BJ (cell line): Measurements from ENCODE around the gene PIR. TPM values are rescaled to one million over a fixed set of nuclear protein-coding genes. Genes with fewer than 3 reads are reported as not detected.

Experiments
- CTCF ChIA-PET: fragments of 350-600 bp; formaldehyde crosslinking; extraction: SDS; loops from one replicate; lab custom pipeline; 2021; ENCODE audit warnings: antibody characterized with exemption, inconsistent platforms; lab: Yijun Ruan, JAX
- POLR2A ChIA-PET: fragments of 300-600 bp; sonication (Branson Sonifier 250); formaldehyde crosslinking; extraction: SDS; loops from one replicate; lab custom pipeline; 2021; ENCODE audit warnings: antibody characterized with exemption; lab: Charles Lee
- DNase-seq: peaks from one replicate; pipeline ENCODE4 v3.0.0-alpha.2; 2011; ENCODE audit warnings: low read depth
- H3K27me3 ChIP-seq: 2 replicates; pipeline ENCODE4 v1.6.0; 2011; ENCODE audit warnings: low read length; ENCODE audit not compliant: control insufficient read depth, insufficient read depth
- H3K36me3 ChIP-seq: 2 replicates; pipeline ENCODE4 v1.5.1; 2011; ENCODE audit warnings: low read length; ENCODE audit not compliant: control insufficient read depth, insufficient read depth
- H3K4me3 ChIP-seq: 2 replicates; pipeline ENCODE4 v1.5.1; 2011; ENCODE audit warnings: low read depth, mild to moderate bottlenecking, control low read depth, low read length
- polyA plus RNA-seq: library from polyadenylated mRNA; depleted of rRNA; stranded (reverse); fragments of >200 nt; gene quantifications from 2 replicates; pipeline ENCODE4 v1.2.3, GENCODE V29; 2011
- TF ChIP-seq, protein P1 (sequence below): IDR thresholded peaks from 2 replicates; pipeline ENCODE4 v1.5.1; 2011; ENCODE audit warnings: low read depth, mild to moderate bottlenecking, control low read depth, inconsistent platforms, low read length, moderate library complexity; ENCODE audit not compliant: insufficient read depth

Gene PIR
- polyA plus RNA-seq, 1 experiment: 11.7 TPM

DNA sequence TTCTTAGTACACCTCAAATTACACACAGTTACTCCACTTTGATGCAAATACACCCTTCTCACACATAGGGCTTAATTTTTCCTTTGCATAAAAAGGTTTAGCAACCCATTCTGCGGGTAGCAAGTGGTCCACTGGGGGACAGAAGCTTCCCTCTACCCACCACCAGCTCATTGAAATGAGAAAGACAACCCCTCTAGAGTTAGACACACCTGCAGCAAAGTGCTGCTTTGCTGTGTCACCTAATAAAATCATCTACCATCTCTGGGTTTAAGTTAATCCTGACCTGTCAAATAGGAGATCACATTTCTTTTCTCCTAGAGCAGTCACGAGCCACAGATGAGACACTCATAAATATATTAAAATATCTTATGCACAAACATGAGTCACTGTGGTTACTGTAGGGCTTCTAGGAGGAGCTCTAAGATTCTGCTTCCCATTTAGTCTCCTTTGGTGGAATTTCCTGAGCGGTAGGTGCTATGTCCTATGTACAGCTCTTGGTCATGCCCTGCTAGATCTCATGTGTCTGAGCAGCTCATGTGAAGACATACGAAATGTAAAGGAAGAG, 19.4 kb upstream of the PIR start:
- no peak for DNase-seq
- Histone ChIP-seq H3K4me3 (no peak overlapping the region), H3K36me3 (no peaks in the 10 kb centered on the region), H3K27me3 (no peaks in the 10 kb centered on the region)
- ChIA-PET POLR2A (no interaction called here), CTCF (interaction anchor here (1.2 to 1.6 kb wide), 2 partner anchors 12 to 164 kb away, joined by 3 read pairs; no protein-coding TSS in a partner anchor)
- TF ChIP-seq, protein P1, sequence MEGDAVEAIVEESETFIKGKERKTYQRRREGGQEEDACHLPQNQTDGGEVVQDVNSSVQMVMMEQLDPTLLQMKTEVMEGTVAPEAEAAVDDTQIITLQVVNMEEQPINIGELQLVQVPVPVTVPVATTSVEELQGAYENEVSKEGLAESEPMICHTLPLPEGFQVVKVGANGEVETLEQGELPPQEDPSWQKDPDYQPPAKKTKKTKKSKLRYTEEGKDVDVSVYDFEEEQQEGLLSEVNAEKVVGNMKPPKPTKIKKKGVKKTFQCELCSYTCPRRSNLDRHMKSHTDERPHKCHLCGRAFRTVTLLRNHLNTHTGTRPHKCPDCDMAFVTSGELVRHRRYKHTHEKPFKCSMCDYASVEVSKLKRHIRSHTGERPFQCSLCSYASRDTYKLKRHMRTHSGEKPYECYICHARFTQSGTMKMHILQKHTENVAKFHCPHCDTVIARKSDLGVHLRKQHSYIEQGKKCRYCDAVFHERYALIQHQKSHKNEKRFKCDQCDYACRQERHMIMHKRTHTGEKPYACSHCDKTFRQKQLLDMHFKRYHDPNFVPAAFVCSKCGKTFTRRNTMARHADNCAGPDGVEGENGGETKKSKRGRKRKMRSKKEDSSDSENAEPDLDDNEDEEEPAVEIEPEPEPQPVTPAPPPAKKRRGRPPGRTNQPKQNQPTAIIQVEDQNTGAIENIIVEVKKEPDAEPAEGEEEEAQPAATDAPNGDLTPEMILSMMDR: no peak

DNA sequence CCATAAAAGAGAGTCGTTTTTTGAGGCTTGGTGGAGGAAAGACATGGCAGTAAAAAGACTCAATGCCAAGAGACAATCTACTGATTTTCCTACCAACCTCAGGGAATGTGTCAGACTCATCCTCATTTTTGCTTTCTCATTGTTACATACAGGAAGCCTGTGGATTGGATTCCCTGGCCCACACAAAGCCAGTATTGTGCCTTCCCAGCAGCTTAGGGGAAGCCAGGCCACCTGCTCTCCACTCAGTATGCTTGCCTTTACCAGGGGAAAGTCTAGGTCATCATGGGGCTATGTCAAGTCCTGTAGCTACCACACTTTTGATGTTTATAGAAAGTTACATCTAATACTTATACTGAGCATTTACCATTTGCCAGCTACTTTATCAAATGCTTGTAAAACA, 18.4 kb upstream of the PIR start:
- TF ChIP-seq, protein P1: no peak
- Histone ChIP-seq H3K4me3 (no peak overlapping the region), H3K36me3 (no peaks in the 10 kb centered on the region), H3K27me3 (no peaks in the 10 kb centered on the region; the same call in 1 of the 2 replicates)
- CTCF ChIA-PET: interaction anchor here (1.6 kb wide), 1 partner anchor 163 kb away, joined by 3 read pairs; no protein-coding TSS in a partner anchor
- POLR2A ChIA-PET: no interaction called here
- no peak for DNase-seq

DNA sequence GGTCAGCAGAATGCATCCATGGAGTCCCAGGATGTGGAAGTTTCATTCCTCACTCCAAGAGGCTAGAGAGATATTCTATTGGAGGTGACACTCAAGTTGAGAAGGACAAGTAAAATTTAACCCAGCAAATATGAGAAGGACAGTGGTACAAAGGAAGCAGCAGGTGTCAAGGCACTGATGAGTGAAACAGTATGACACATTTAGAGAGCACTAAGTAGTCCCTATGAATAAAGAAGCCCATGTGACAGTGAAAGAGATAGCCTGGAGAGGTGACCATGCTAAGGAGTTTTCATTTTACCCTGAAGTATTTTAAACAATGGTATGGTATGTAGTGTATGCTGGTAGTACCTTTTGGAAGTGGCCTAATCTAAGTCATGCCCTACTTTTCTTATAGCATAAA, 16.7 kb upstream of the PIR start:
- ChIA-PET CTCF (no interaction called here), POLR2A (no interaction called here)
- no peak for DNase-seq
- H3K36me3 ChIP-seq: no peaks in the 10 kb centered on the region
- TF ChIP-seq, protein P1: no peak
- no peaks in the 10 kb centered on the region; the same call in 1 of the 2 replicates for H3K27me3 ChIP-seq
- no peak overlapping the region for H3K4me3 ChIP-seq

DNA sequence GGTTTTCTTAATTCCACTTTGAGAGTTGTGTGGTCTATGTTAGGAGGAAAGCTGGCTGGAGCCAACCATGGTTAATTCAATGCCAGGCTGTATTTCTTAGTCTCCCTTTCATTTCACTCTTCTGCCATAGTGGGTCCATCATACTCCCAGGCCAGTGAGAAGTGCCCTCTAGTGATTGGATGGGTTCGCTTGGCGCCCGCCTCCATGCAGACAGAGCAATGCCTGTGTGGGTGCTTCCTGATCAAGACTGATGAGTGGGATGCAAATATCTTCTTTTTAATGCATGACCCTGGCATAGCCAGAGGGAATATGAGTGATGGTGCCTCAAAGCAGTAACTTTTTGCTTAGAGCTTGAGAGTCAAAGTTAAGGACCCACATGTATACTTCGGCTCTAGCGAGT, 13.9 kb upstream of the PIR start:
- Histone ChIP-seq H3K36me3 (no peaks in the 10 kb centered on the region), H3K4me3 (no peak overlapping the region), H3K27me3 (no peaks in the 10 kb centered on the region; the same call in 1 of the 2 replicates)
- ChIA-PET CTCF (no interaction called here), POLR2A (no interaction called here)
- TF ChIP-seq, protein P1: no peak
- no peak for DNase-seq

DNA sequence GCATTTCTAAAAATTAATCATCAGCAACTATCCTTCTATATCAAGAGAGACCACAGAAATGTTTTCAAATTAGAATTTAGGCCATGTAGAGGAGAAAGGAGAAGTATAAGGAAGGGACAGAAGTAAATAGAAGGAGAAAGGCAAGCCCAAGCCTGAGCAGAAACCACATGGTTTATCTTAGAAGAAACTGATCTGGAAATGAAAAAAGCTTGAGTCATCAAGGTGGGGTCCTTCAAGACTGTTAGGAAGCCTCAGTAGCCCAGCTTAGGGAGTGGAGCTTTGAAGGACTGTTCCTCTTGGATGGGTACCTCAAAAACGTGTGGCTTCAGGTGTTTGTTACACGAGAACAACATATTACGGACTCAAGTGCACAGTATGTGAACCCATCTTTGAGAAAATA, 12.0 kb upstream of the PIR start:
- ChIA-PET POLR2A (no interaction called here), CTCF (interaction anchor here (0.6 kb wide), 1 partner anchor 24 kb away, joined by 3 read pairs; no protein-coding TSS in a partner anchor)
- Histone ChIP-seq H3K27me3 (no peaks in the 10 kb centered on the region; the same call in 1 of the 2 replicates), H3K4me3 (no peak overlapping the region), H3K36me3 (no peaks in the 10 kb centered on the region)
- DNase-seq: no peak
- TF ChIP-seq, protein P1: no peak
